GM21367 (cell line): ENCODE measurements around the gene DUS2.
"Not testable (repeated sequence)": the region's sequence is repeated elsewhere in the genome, so short reads cannot be mapped to it uniquely, and the experiment has no call there.

ENCODE experiments used
- ATAC-seq: cut with Tn5 transposase; IDR thresholded peaks from one replicate; pipeline ENCODE4 v1.9.1; 2021; ENCODE audit not compliant: unreplicated experiment

The DUS2 gene

GRCh38 chr16:67998231-67998778 lies 24.8 kb upstream of the DUS2 start:
- ATAC-seq, result not testable (repeated sequence)

- ATAC-seq, result not testable (repeated sequence)
These were observed 24.1 kb upstream of the DUS2 start, which contains the start of gene DPEP2 for GRCh38 chr16:67998779-67999688. TSS of gene DPEP2 (minus strand) at chr16:67999484. CDS start at chr16:67993212, 6,272 bp downstream.

- ATAC-seq, result no peak
These were observed 23.1 kb upstream of the DUS2 start for GRCh38 chr16:67999985-68000384.

- no peak for ATAC-seq
These were observed 22.6 kb upstream of the DUS2 start for GRCh38 chr16:68000450-68000849.

GRCh38 chr16:68003031-68003430 lies 20.1 kb upstream of the DUS2 start:
- no peak for ATAC-seq

- ATAC-seq, result no peak
These were observed 17.9 kb upstream of the DUS2 start for GRCh38 chr16:68005211-68005610.

GRCh38 chr16:68005786-68006286 lies 17.2 kb upstream of the DUS2 start:
- ATAC-seq, result no peak

GRCh38 chr16:68009157-68009735 lies 13.8 kb upstream of the DUS2 start:
- no peak for ATAC-seq

GRCh38 chr16:68009872-68010271 lies 13.2 kb upstream of the DUS2 start:
- ATAC-seq, result not testable (repeated sequence)

GRCh38 chr16:68013440-68013839 lies 9.6 kb upstream of the DUS2 start:
- ATAC-seq, result no peak

GRCh38 chr16:68015681-68016080 lies 7.4 kb upstream of the DUS2 start, which contains the start of gene DPEP2NB:
TSS of gene DPEP2NB (minus strand) at chr16:68015911. CDS start at chr16:68015770, 141 bp downstream.
- ATAC-seq, result no peak

GRCh38 chr16:68019167-68019680 lies 3.9 kb upstream of the DUS2 start:
- no peak for ATAC-seq

- no peak for ATAC-seq
These were observed 1.6 kb upstream of the DUS2 start for GRCh38 chr16:68021490-68021889.

GRCh38 chr16:68022278-68022727 lies 781 bp upstream of the DUS2 start:
- ATAC-seq, result no peak

GRCh38 chr16:68028996-68029395 lies 5.9 kb downstream of the DUS2 start:
- ATAC-seq, result no peak

- not testable (repeated sequence) for ATAC-seq
These were observed 7.0 kb downstream of the DUS2 start for GRCh38 chr16:68030108-68030507.

- ATAC-seq, result no peak
These were observed 8.9 kb downstream of the DUS2 start for GRCh38 chr16:68031951-68032350.

GRCh38 chr16:68033101-68033500 lies 10.0 kb downstream of the DUS2 start:
- no peak for ATAC-seq

GRCh38 chr16:68035227-68035626 lies 12.1 kb downstream of the DUS2 start:
- ATAC-seq, result no peak

GRCh38 chr16:68037841-68038597 lies 14.9 kb downstream of the DUS2 start:
- ATAC-seq, result no peak
